Ammon's horn (tissue), 1 donor: ENCODE results near the gene RNH1.

ENCODE experiments used
- DNase-seq: peaks from one replicate; pipeline ENCODE4 v3.0.0-alpha.2; 2016; ENCODE audit warnings: low spot score

Gene RNH1

GRCh38 chr11:506995-507726, at the start of gene RNH1:
RNH1 (minus strand) TSS chr11:507242; CDS start chr11:502162, 5,080 bp downstream.
- DNase-seq: peak; percentile 97

GRCh38 chr11:555780-556661, 49.0 kb upstream of the RNH1 start:
- DNase-seq: no peak

GRCh38 chr11:555227-555779, 48.3 kb upstream of the RNH1 start:
- no peak for DNase-seq

GRCh38 chr11:554428-555226, 47.6 kb upstream of the RNH1 start:
- peak; percentile 55 for DNase-seq

- DNase-seq: no peak
These were observed 46.9 kb upstream of the RNH1 start for GRCh38 chr11:553988-554340.

- no peak for DNase-seq
These were observed 46.3 kb upstream of the RNH1 start for GRCh38 chr11:553083-553987.

GRCh38 chr11:551596-551995, 44.6 kb upstream of the RNH1 start:
- DNase-seq: no peak

- DNase-seq: no peak
These were observed 44.1 kb upstream of the RNH1 start for GRCh38 chr11:551131-551530.

- no peak for DNase-seq
These were observed 43.7 kb upstream of the RNH1 start for GRCh38 chr11:550746-551085.

- no peak for DNase-seq
These were observed 43.1 kb upstream of the RNH1 start for GRCh38 chr11:550021-550745.

- no peak for DNase-seq
These were observed 41.9 kb upstream of the RNH1 start for GRCh38 chr11:548700-549603.

- no peak for DNase-seq
These were observed 38.1 kb upstream of the RNH1 start for GRCh38 chr11:545171-545570.

- no peak for DNase-seq
These were observed 37.8 kb upstream of the RNH1 start for GRCh38 chr11:544817-545166.

GRCh38 chr11:541433-541885, 34.4 kb upstream of the RNH1 start:
- DNase-seq: no peak

- no peak for DNase-seq
These were observed 33.8 kb upstream of the RNH1 start for GRCh38 chr11:540583-541432.

- DNase-seq: no peak
These were observed 33.0 kb upstream of the RNH1 start for GRCh38 chr11:539971-540481.

- no peak for DNase-seq
These were observed 31.5 kb upstream of the RNH1 start for GRCh38 chr11:538431-539051.
